Measurements from ENCODE around the gene CRLF2. TPM values are rescaled to one million over a fixed set of nuclear protein-coding genes. Genes with fewer than 3 reads are reported as not detected.
A peak's percentile ranks its signal among the peaks of the same experiment; 100 is the strongest.

Gene CRLF2
- polyA plus RNA-seq, 3 donors = 0.11 to 0.17 TPM; not detected in 1

DNA sequence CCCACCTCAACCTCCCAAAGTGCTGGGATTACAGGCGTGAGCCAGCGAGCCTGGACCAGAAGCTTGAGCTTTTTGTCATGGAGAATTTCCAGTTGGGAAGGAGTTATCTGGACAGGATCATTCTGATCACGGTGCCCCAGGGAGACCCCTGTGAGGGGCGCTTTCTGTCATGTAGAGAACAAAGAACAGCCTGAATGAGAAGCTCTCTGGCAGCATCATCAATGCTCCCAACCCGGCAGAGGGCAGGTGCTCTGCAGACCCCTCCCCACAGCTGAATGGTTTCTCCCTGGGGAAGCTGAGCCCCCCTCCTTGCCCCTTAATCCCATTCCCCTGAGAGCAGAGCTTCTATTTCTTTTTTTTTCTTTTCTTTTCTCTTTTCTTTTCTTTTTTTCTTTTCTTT, 48.8 kb upstream of the CRLF2 start:
- no peaks in the 10 kb centered on the region for H3K4me1 ChIP-seq (ENCODE audit: control insufficient read depth in 1 of 2, insufficient read depth in 2 of 2, low read length in 2 of 2)
- H3K27ac ChIP-seq (ENCODE audit: low read depth in 1 of 2, low read length in 2 of 2) = no peak overlapping the region
- no peak overlapping the region for H3K4me3 ChIP-seq (replicated peaks in 1 of 3; ENCODE audit: low read depth in 2 of 3, low read length in 3 of 3)
- Mint-ChIP-seq H3K4me3 (no peak overlapping the region), H3K9me3 (peaks cover 0 to 7% (median 3%) of the 10 kb centered on the region in 7 donors), H3K27me3 (ENCODE audit: low read depth in 3 of 3) (peaks cover 1 to 10% (median 3%) of the 10 kb centered on the region in 3 donors), H3K4me1 (peaks cover 11% of the 10 kb centered on the region), H3K36me3 (no peaks in the 10 kb centered on the region), H3K27ac (no peak overlapping the region)
- no peak overlapping the region for H3K9ac ChIP-seq (ENCODE audit: insufficient read depth, low read length, poor library complexity, severe bottlenecking)
- no peak for TF ChIP-seq CTCF (IDR thresholded peaks at IDR 0.05)
- H3K27me3 ChIP-seq (ENCODE audit: control insufficient read depth in 2 of 2, insufficient read depth in 2 of 2, low read length in 2 of 2) = no peaks in the 10 kb centered on the region
- H3K36me3 ChIP-seq (replicated peaks in 1 of 2; ENCODE audit: control insufficient read depth in 1 of 2, insufficient read depth in 2 of 2, low read length in 2 of 2) = no peaks in the 10 kb centered on the region
- 100% methylated on average over 2 of the region's 5 CpGs for WGBS (ENCODE audit: insufficient coverage)
- no peaks in the 10 kb centered on the region for H3K79me2 ChIP-seq (ENCODE audit: insufficient read depth, low read length)
- no peak for DNase-seq
- no peak overlapping the region for H3K4me2 ChIP-seq (replicated peaks; ENCODE audit: extremely low read depth, low read length, poor library complexity, severe bottlenecking)
- H2AFZ ChIP-seq (ENCODE audit: insufficient read depth, low read depth, low read length, poor library complexity, severe bottlenecking) = no peak overlapping the region
- H4K20me1 ChIP-seq (ENCODE audit: insufficient read depth, low read length) = no peaks in the 10 kb centered on the region
- peaks cover 0 to 4% of the 10 kb centered on the region in 2 donors for H3K9me3 ChIP-seq (replicated peaks in 1 of 2; ENCODE audit: control insufficient read depth in 1 of 2, insufficient read depth in 1 of 2, low read length in 2 of 2)
- intact Hi-C loops (cut with micrococcal nuclease) = no loop called here

DNA sequence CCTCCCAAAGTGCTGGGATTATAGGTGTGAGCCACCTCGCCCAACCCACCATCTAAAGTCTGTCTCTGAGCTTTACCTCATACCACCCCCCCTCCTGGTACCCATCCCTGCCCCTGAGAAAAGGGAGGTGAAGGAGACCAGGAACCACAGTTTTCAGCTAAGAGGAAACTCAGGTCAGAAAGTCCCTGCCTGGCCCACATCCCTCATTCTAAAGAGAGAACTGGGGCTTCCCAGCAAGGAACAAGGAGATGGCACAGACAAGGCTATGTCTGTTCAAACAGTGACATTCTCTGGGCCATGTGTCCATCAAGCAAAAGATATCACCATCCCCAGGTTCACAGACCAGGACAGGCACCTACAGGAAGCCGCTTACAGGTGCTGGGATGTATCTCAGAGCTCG, 40.4 kb upstream of the CRLF2 start:
- Histone ChIP-seq H3K4me1 (ENCODE audit: control insufficient read depth in 1 of 2, insufficient read depth in 2 of 2, low read length in 2 of 2) (peaks cover 26 to 41% of the 10 kb centered on the region in 2 donors), H3K9me3 (replicated peaks in 1 of 2; ENCODE audit: control insufficient read depth in 1 of 2, insufficient read depth in 1 of 2, low read length in 2 of 2) (no peaks in the 10 kb centered on the region), H4K20me1 (ENCODE audit: insufficient read depth, low read length) (no peaks in the 10 kb centered on the region), H3K36me3 (replicated peaks in 1 of 2; ENCODE audit: control insufficient read depth in 1 of 2, insufficient read depth in 2 of 2, low read length in 2 of 2) (no peaks in the 10 kb centered on the region), H3K4me3 (replicated peaks in 1 of 3; ENCODE audit: low read depth in 2 of 3, low read length in 3 of 3) (no peak overlapping the region), H3K9ac (ENCODE audit: insufficient read depth, low read length, poor library complexity, severe bottlenecking) (no peak overlapping the region), H3K27me3 (ENCODE audit: control insufficient read depth in 2 of 2, insufficient read depth in 2 of 2, low read length in 2 of 2) (no peaks in the 10 kb centered on the region), H3K27ac (ENCODE audit: low read depth in 1 of 2, low read length in 2 of 2) (no peak overlapping the region), H2AFZ (ENCODE audit: insufficient read depth, low read depth, low read length, poor library complexity, severe bottlenecking) (no peak overlapping the region), H3K79me2 (ENCODE audit: insufficient read depth, low read length) (no peaks in the 10 kb centered on the region), H3K4me2 (replicated peaks; ENCODE audit: extremely low read depth, low read length, poor library complexity, severe bottlenecking) (no peak overlapping the region)
- intact Hi-C loops (cut with micrococcal nuclease) = no loop called here
- Mint-ChIP-seq H3K36me3 (peaks cover 0 to 2% of the 10 kb centered on the region in 2 donors), H3K27me3 (ENCODE audit: low read depth in 3 of 3) (peaks cover 0 to 6% (median 2%) of the 10 kb centered on the region in 3 donors), H3K4me1 (peaks cover 37% of the 10 kb centered on the region), H3K9me3 (peaks cover 2 to 9% (median 2%) of the 10 kb centered on the region in 7 donors), H3K27ac (peak overlapping the region in 6 of 7 donors; percentile 15 to 79 (median 63)), H3K4me3 (no peak overlapping the region)
- DNase-seq = peak in 2 of 3 donors; percentile 22 to 63
- WGBS (ENCODE audit: insufficient coverage) = 40% methylated on average over 1 of the region's 3 CpGs
- no peak for TF ChIP-seq CTCF (IDR thresholded peaks at IDR 0.05)
